Endothelial cell of umbilical vein (primary cell): ENCODE results near the gene THAP4.

Experiments
- CTCF ChIP-seq, 2 donors: IDR thresholded peaks; 1 replicate in 1 of 2; 2 replicates in 1 of 2; pipeline ENCODE4 v1.5.1; 2011; ENCODE audit warnings: low read length in 2 of 2, mild to moderate bottlenecking in 2 of 2, moderate library complexity in 2 of 2, control low read depth in 1 of 2, inconsistent platforms in 1 of 2, low read depth in 1 of 2; ENCODE audit not compliant: insufficient read depth in 1 of 2; ENCODE audit errors: extremely low read depth in 1 of 2
- EZH2 ChIP-seq: IDR thresholded peaks from 2 replicates; pipeline ENCODE4 v1.6.1; 2012; ENCODE audit warnings: borderline replicate concordance, low read depth, mild to moderate bottlenecking, moderate library complexity, low read length, inconsistent platforms; ENCODE audit not compliant: severe bottlenecking

- no peak for TF ChIP-seq CTCF (IDR thresholded peaks at IDR 0.05; ENCODE audit: extremely low read depth in 1 of 2, insufficient read depth in 1 of 2, low read depth in 1 of 2, low read length in 2 of 2)
- no peak for TF ChIP-seq EZH2
These were observed 558 bp downstream of the THAP4 start for GRCh38 chr2:241636182-241637017.
